IMR-90 (cell line): ENCODE results near the gene KLF12. TPM values are rescaled to one million over a fixed set of nuclear protein-coding genes. Genes with fewer than 3 reads are reported as not detected.

Experiments used
- ATAC-seq: fragments of 200-7000 bp; cut with Tn5 transposase; 2 replicates; pipeline ENCODE4 v1.9.1; 2020; ENCODE audit warnings: low read depth, mild to moderate bottlenecking, moderate library complexity
- BruUV-seq: library from RNA; stranded (reverse); fragments of 400-500 nt; replicated peaks from 2 replicates; lab custom pipeline; 2021; lab: Mats Ljungman, UMichigan
- CTCF ChIA-PET: fragments of 300-600 bp; formaldehyde crosslinking; extraction: SDS; loops from one replicate; lab custom pipeline; 2021; ENCODE audit warnings: antibody characterized with exemption; lab: Yijun Ruan, JAX
- POLR2A ChIA-PET: fragments of 300-600 bp; sonication (Branson Sonifier 250); formaldehyde crosslinking; loops from one replicate; lab custom pipeline; 2022; ENCODE audit warnings: antibody characterized with exemption; ENCODE audit not compliant: unreplicated experiment; lab: Charles Lee
- DNase-seq: peaks from one replicate; pipeline ENCODE4 v3.0.0; 2013
- H2AFZ ChIP-seq: replicated peaks from 2 replicates; pipeline ENCODE3; 2013; ENCODE audit warnings: low read length, mild to moderate bottlenecking; ENCODE audit not compliant: poor library complexity
- H2AK5ac ChIP-seq: 2 replicates; pipeline ENCODE4 v1.6.1; 2013; ENCODE audit warnings: low read depth, low read length, inconsistent platforms
- H2AK9ac ChIP-seq: replicated peaks from 2 replicates; pipeline ENCODE3; 2013; ENCODE audit warnings: mild to moderate bottlenecking, low read depth, low read length, moderate library complexity; ENCODE audit not compliant: poor library complexity
- H2BK120ac ChIP-seq: 2 replicates; pipeline ENCODE4 v1.6.1; 2013; ENCODE audit warnings: low read depth, low read length, inconsistent platforms
- H2BK15ac ChIP-seq: 3 replicates; pipeline ENCODE4 v1.6.1; 2013; ENCODE audit warnings: low read depth, low read length, inconsistent platforms
- H2BK20ac ChIP-seq: 2 replicates; pipeline ENCODE4 v1.6.1; 2013; ENCODE audit warnings: low read depth, mild to moderate bottlenecking, inconsistent platforms, low read length, moderate library complexity
- H2BK5ac ChIP-seq: 2 replicates; pipeline ENCODE4 v1.6.1; 2013; ENCODE audit warnings: mild to moderate bottlenecking, low read depth, low read length, inconsistent platforms; ENCODE audit not compliant: poor library complexity, severe bottlenecking
- H3K14ac ChIP-seq: replicated peaks from 2 replicates; pipeline ENCODE4 v1.6.1; 2013; ENCODE audit warnings: low read depth, low read length, inconsistent platforms
- H3K18ac ChIP-seq: 2 replicates; pipeline ENCODE4 v1.6.1; 2013; ENCODE audit warnings: low read depth, low read length, control low read depth
- H3K23ac ChIP-seq: 2 replicates; pipeline ENCODE4 v1.6.1; 2013; ENCODE audit warnings: low read depth, low read length, inconsistent platforms
- H3K27ac ChIP-seq: 2 replicates; pipeline ENCODE4 v1.5.1; 2013; ENCODE audit warnings: mild to moderate bottlenecking, control low read depth, low read length; ENCODE audit not compliant: insufficient read depth
- H3K27me3 ChIP-seq: 2 replicates; pipeline ENCODE4 v1.6.1; 2013; ENCODE audit warnings: low read length; ENCODE audit not compliant: control insufficient read depth, insufficient read depth
- H3K36me3 ChIP-seq: 2 replicates; pipeline ENCODE4 v1.6.1; 2013; ENCODE audit warnings: low read length, mixed read lengths; ENCODE audit not compliant: control insufficient read depth, insufficient read depth
- H3K4ac ChIP-seq: 2 replicates; pipeline ENCODE4 v1.6.1; 2013; ENCODE audit warnings: low read depth, low read length, inconsistent platforms
- H3K4me1 ChIP-seq: 2 replicates; pipeline ENCODE4 v1.6.1; 2013; ENCODE audit warnings: low read length, mixed read lengths; ENCODE audit not compliant: control insufficient read depth, insufficient read depth
- H3K4me2 ChIP-seq: 2 replicates; pipeline ENCODE4 v1.6.1; 2013; ENCODE audit warnings: low read depth, mild to moderate bottlenecking, control low read depth, low read length, moderate library complexity
- H3K4me3 ChIP-seq: 2 replicates; pipeline ENCODE4 v1.5.1; 2013; ENCODE audit warnings: low read depth, mild to moderate bottlenecking, control low read depth, low read length, moderate library complexity; ENCODE audit not compliant: insufficient read depth
- H3K56ac ChIP-seq: 2 replicates; pipeline ENCODE4 v1.6.1; 2013; ENCODE audit warnings: low read length, inconsistent platforms; ENCODE audit not compliant: insufficient read depth; ENCODE audit errors: extremely low read depth
- H3K79me1 ChIP-seq, 2 experiments: 2 replicates each; pipeline ENCODE4 v1.6.1; 2013; ENCODE audit warnings: low read length in 2 of 2, inconsistent platforms in 1 of 2, low read depth in 1 of 2
- H3K9ac ChIP-seq: 2 replicates; pipeline ENCODE4 v1.6.1; 2013; ENCODE audit warnings: low read depth, low read length, control low read depth
- H3K9me1 ChIP-seq: 2 replicates; pipeline ENCODE4 v1.6.1; 2013; ENCODE audit warnings: low read length, inconsistent platforms; ENCODE audit not compliant: insufficient read depth
- H3K9me3 ChIP-seq: 2 replicates; pipeline ENCODE4 v1.6.1; 2013; ENCODE audit warnings: low read length; ENCODE audit not compliant: control insufficient read depth, insufficient read depth
- H4K20me1 ChIP-seq: 2 replicates; pipeline ENCODE4 v1.6.1; 2013; ENCODE audit warnings: low read length, inconsistent platforms; ENCODE audit not compliant: insufficient read depth
- H4K5ac ChIP-seq: 2 replicates; pipeline ENCODE4 v1.6.1; 2013; ENCODE audit warnings: mild to moderate bottlenecking, low read depth, low read length, control low read depth
- H4K8ac ChIP-seq, 2 experiments: 2 replicates each; pipeline ENCODE4 v1.6.1; 2013; ENCODE audit warnings: low read depth in 2 of 2, low read length in 2 of 2, control low read depth in 1 of 2, inconsistent platforms in 1 of 2
- H4K91ac ChIP-seq: 2 replicates; pipeline ENCODE4 v1.6.1; 2013; ENCODE audit warnings: low read depth, low read length, inconsistent platforms; ENCODE audit not compliant: insufficient read depth
- MAZ ChIP-seq: IDR thresholded peaks from 2 replicates; pipeline ENCODE4 v1.6.1; 2012; ENCODE audit warnings: low read depth, mild to moderate bottlenecking, low read length, improper control_type of control experiment, moderate library complexity, borderline replicate concordance
- NFE2L2 ChIP-seq: fragments of 150-350 bp; IDR thresholded peaks from 2 replicates; pipeline ENCODE4 v1.6.1; 2016; ENCODE audit warnings: low read depth, mild to moderate bottlenecking, low read length
- RAD21 ChIP-seq: IDR thresholded peaks from 2 replicates; pipeline ENCODE4 v1.6.1; 2012; ENCODE audit warnings: low read length, improper control_type of control experiment
- RFX5 ChIP-seq: IDR thresholded peaks from 2 replicates; pipeline ENCODE4 v1.8.0; 2012; ENCODE audit warnings: low read depth, mild to moderate bottlenecking, low read length, moderate library complexity
- WGBS, 2 experiments: methylation state at CpG; one replicate each; pipeline versions ENCODE4 v1.1.5 to v1.1.7; 2013; ENCODE audit warnings: missing lambda C conversion rate in 2 of 2; ENCODE audit not compliant: insufficient read length in 1 of 2; ENCODE audit errors: extremely low coverage in 2 of 2; 5-methylcytosine and 5-hydroxymethylcytosine counted together
- dilution Hi-C: fragments of 300-500 bp; cut with HindIII; formaldehyde crosslinking; loops from one replicate; pipeline ENCODE4 v1.14.3; 2018; ENCODE audit warnings: low sequenced_read_pairs; ENCODE audit not compliant: unreplicated experiment
- in situ Hi-C: fragments of 300-500 bp; cut with MboI; formaldehyde crosslinking; loops from 3 replicates; pipeline ENCODE4 v1.14.3; 2019; ENCODE audit warnings: low sequenced_read_pairs, inconsistent platforms, mixed read lengths
- intact Hi-C: fragments of 100-400 bp; cut with micrococcal nuclease; formaldehyde crosslinking; loops from 2 replicates; pipeline ENCODE4 v1.10.0; 2022
- polyA plus RNA-seq, 3 experiments: library from polyadenylated mRNA; depleted of rRNA; stranded (reverse); fragments of >200 nt; gene quantifications; 2 replicates each; pipeline ENCODE4 v1.2.3, GENCODE V29; 2012; ENCODE audit warnings: low replicate concordance in 1 of 3
- total RNA-seq: library from RNA; depleted of rRNA; stranded (reverse); fragments of >200 nt; gene quantifications from 2 replicates; pipeline ENCODE4 v1.2.3, GENCODE V29; 2012
- TF ChIP-seq, protein P1 (sequence below): conservative IDR thresholded peaks from 2 replicates; pipeline ENCODE4 v1.5.1; 2012; ENCODE audit warnings: mild to moderate bottlenecking, low read depth, low read length, improper control_type of control experiment

Gene KLF12
- total and polyA plus RNA-seq, 2 of the 4 experiments (the other 2 are of a cell fraction) = 8.8 to 44.8 TPM

- H3K4me2 ChIP-seq = no peak overlapping the region
- ChIA-PET POLR2A (no interaction called here), CTCF (no interaction called here)
- no peaks in the 10 kb centered on the region for H3K9me3 ChIP-seq
- H4K5ac ChIP-seq = no peak overlapping the region
- no peaks in the 10 kb centered on the region for H3K36me3 ChIP-seq
- no TSS peak for BruUV-seq
- H3K18ac ChIP-seq = no peak overlapping the region
- no peak overlapping the region for H2AK9ac ChIP-seq
- H3K4me3 ChIP-seq = no peak overlapping the region
- DNase-seq (no peak), ATAC-seq (no peak)
- H3K4me1 ChIP-seq = no peaks in the 10 kb centered on the region
- H3K27ac ChIP-seq = no peak overlapping the region
- no peak overlapping the region for H2AFZ ChIP-seq
- H3K56ac ChIP-seq = no peak overlapping the region
- no peak overlapping the region for H2AK5ac ChIP-seq
- dilution Hi-C loops (no loop called here), intact Hi-C loops (no loop called here), in situ Hi-C loops (no loop called here)
- whole genome bisulfite sequencing, 2 experiments = 80% methylated on average over 1 of the region's 2 CpGs; no CpG with 5 or more reads in 1 of the 2 experiments
- H4K20me1 ChIP-seq = no peaks in the 10 kb centered on the region
- no peak overlapping the region for H2BK5ac ChIP-seq
- H3K4ac ChIP-seq = no peak overlapping the region
- H4K8ac ChIP-seq = no peak overlapping the region
- H2BK15ac ChIP-seq = no peak overlapping the region
- H2BK20ac ChIP-seq = no peak overlapping the region
- no peak overlapping the region for H3K23ac ChIP-seq
- H3K14ac ChIP-seq = no peak overlapping the region
- no peak for TF ChIP-seq RAD21
- TF ChIP-seq, protein P1, sequence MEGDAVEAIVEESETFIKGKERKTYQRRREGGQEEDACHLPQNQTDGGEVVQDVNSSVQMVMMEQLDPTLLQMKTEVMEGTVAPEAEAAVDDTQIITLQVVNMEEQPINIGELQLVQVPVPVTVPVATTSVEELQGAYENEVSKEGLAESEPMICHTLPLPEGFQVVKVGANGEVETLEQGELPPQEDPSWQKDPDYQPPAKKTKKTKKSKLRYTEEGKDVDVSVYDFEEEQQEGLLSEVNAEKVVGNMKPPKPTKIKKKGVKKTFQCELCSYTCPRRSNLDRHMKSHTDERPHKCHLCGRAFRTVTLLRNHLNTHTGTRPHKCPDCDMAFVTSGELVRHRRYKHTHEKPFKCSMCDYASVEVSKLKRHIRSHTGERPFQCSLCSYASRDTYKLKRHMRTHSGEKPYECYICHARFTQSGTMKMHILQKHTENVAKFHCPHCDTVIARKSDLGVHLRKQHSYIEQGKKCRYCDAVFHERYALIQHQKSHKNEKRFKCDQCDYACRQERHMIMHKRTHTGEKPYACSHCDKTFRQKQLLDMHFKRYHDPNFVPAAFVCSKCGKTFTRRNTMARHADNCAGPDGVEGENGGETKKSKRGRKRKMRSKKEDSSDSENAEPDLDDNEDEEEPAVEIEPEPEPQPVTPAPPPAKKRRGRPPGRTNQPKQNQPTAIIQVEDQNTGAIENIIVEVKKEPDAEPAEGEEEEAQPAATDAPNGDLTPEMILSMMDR = no peak
- no peak for TF ChIP-seq MAZ
- no peak for TF ChIP-seq RFX5
- no peak for TF ChIP-seq NFE2L2
- no peaks in the 10 kb centered on the region for H3K27me3 ChIP-seq
- no peak overlapping the region for H2BK120ac ChIP-seq
- no peaks in the 10 kb centered on the region for H3K9me1 ChIP-seq
- no peaks in the 10 kb centered on the region for H3K79me1 ChIP-seq
- no peak overlapping the region for H4K91ac ChIP-seq
- no peak overlapping the region for H3K9ac ChIP-seq
Measured at GRCh38 chr13:74174810-74175209, 40.6 kb upstream of the KLF12 start.
